PC-9 (cell line): Measurements from ENCODE around the gene SEMA4C. TPM values are rescaled to one million over a fixed set of nuclear protein-coding genes. Genes with fewer than 3 reads are reported as not detected.

Source experiments
- BruUV-seq: library from RNA; stranded (reverse); fragments of 400-500 nt; replicated peaks from 2 replicates; lab custom pipeline; 2021; lab: Mats Ljungman, UMichigan
- CTCF ChIA-PET: fragments of 300-600 bp; sonication (Branson Sonifier 250); formaldehyde crosslinking; loops from one replicate; lab custom pipeline; 2022; ENCODE audit warnings: antibody characterized with exemption; lab: Charles Lee
- POLR2A ChIA-PET: fragments of 300-600 bp; sonication (Branson Sonifier 250); formaldehyde crosslinking; loops from one replicate; lab custom pipeline; 2022; ENCODE audit warnings: antibody characterized with exemption; ENCODE audit not compliant: unreplicated experiment; lab: Charles Lee
- DNase-seq, 2 experiments: peaks; one replicate each; pipeline versions ENCODE4 v3.0.0 to v3.0.0-alpha.2; 2015 to 2022; ENCODE audit warnings: mixed read lengths in 1 of 2
- H2AFZ ChIP-seq: fragments of 200-600 bp; sonication (generic); 2 replicates; pipeline ENCODE4 v1.8.1; 2017; ENCODE audit warnings: antibody characterized with exemption
- H3F3A ChIP-seq: fragments of 200-600 bp; sonication (generic); 2 replicates; pipeline ENCODE4 v1.8.1; 2017; ENCODE audit warnings: antibody characterized with exemption, mild to moderate bottlenecking, low read depth; ENCODE audit not compliant: insufficient read depth
- H3K27ac ChIP-seq: fragments of 200-600 bp; sonication (generic); 2 replicates; pipeline ENCODE4 v1.6.1; 2016; ENCODE audit warnings: mixed run types
- H3K27me3 ChIP-seq: fragments of 200-600 bp; sonication (generic); 2 replicates; pipeline ENCODE4 v1.6.1; 2016; ENCODE audit warnings: low read depth, mixed run types; ENCODE audit not compliant: insufficient read depth
- H3K36me3 ChIP-seq: fragments of 200-600 bp; sonication (generic); 2 replicates; pipeline ENCODE4 v1.6.1; 2016; ENCODE audit warnings: low read depth, mixed run types
- H3K4me1 ChIP-seq: fragments of 200-600 bp; sonication (generic); replicated peaks from 2 replicates; pipeline ENCODE4 v1.6.1; 2016; ENCODE audit warnings: mixed run types; ENCODE audit not compliant: insufficient read depth
- H3K4me2 ChIP-seq: fragments of 200-600 bp; sonication (generic); 2 replicates; pipeline ENCODE4 v1.6.1; 2017; ENCODE audit warnings: mixed run types
- H3K4me3 ChIP-seq: fragments of 200-600 bp; sonication (generic); 2 replicates; pipeline ENCODE4 v1.6.1; 2016; ENCODE audit warnings: mixed run types
- H3K79me2 ChIP-seq: fragments of 200-600 bp; sonication (generic); 2 replicates; pipeline ENCODE4 v1.6.1; 2017; ENCODE audit warnings: low read depth, mixed run types
- H3K9me2 ChIP-seq: fragments of 200-600 bp; sonication (generic); 2 replicates; pipeline ENCODE4 v1.8.1; 2017; ENCODE audit warnings: mild to moderate bottlenecking; ENCODE audit not compliant: insufficient read depth
- H3K9me3 ChIP-seq: fragments of 200-600 bp; sonication (generic); 2 replicates; pipeline ENCODE4 v1.8.1; 2016; ENCODE audit warnings: low read depth; ENCODE audit not compliant: insufficient read depth
- H4K20me1 ChIP-seq: fragments of 200-600 bp; sonication (generic); 2 replicates; pipeline ENCODE4 v1.8.1; 2017; ENCODE audit not compliant: insufficient read depth
- CTCF ChIP-seq: fragments of 200-600 bp; sonication (generic); conservative IDR thresholded peaks from 2 replicates; pipeline ENCODE4 v1.6.1; 2017; ENCODE audit warnings: mixed run types, antibody characterized with exemption, mild to moderate bottlenecking, moderate library complexity
- EZH2 ChIP-seq: fragments of 200-600 bp; sonication (generic); IDR thresholded peaks from 2 replicates; pipeline ENCODE4 v1.8.0; 2017; ENCODE audit warnings: antibody characterized with exemption, low read depth
- intact Hi-C: fragments of 100-400 bp; cut with micrococcal nuclease; formaldehyde crosslinking; loops from one replicate; pipeline ENCODE4 v1.10.0; 2022; ENCODE audit not compliant: unreplicated experiment
- total RNA-seq: library from RNA; stranded (reverse); gene quantifications from 2 replicates; pipeline ENCODE4 v1.2.3, GENCODE V29; 2021

The SEMA4C gene
- total RNA-seq, 1 experiment from 2014 or later: 52.8 TPM

GRCh38 chr2:96817882-96818281 lies 52.0 kb downstream of the SEMA4C start:
- peaks cover 12% of the 10 kb centered on the region for H3F3A ChIP-seq
- ChIA-PET POLR2A (no interaction called here), CTCF (interaction anchor here (0.6 kb wide), 1 partner anchor 40 kb away, joined by 5 read pairs; the partner anchor contains the start of gene ANKRD39)
- no peaks in the 10 kb centered on the region for H3K9me2 ChIP-seq
- no peak for TF ChIP-seq EZH2
- TF ChIP-seq CTCF: no peak
- intact Hi-C loops: loop anchor here (2.0 to 5.0 kb wide), 4 partner anchors 55 to 295 kb away; partner anchors contain the start of gene ANKRD36
- peaks cover 28% of the 10 kb centered on the region for H4K20me1 ChIP-seq
- no peaks in the 10 kb centered on the region for H3K9me3 ChIP-seq
- peaks cover 45% of the 10 kb centered on the region for H3K79me2 ChIP-seq
- no peak overlapping the region for H2AFZ ChIP-seq
- no peak overlapping the region for H3K27ac ChIP-seq
- TSS peak; percentile 39 for BruUV-seq
- H3K4me3 ChIP-seq: peak overlapping the region; percentile 80
- H3K36me3 ChIP-seq: 0 out of 2 replicates have a peak, but pooled peaks cover 4% of the 10 kb centered on the region
- DNase-seq: no peak
- H3K4me2 ChIP-seq: peak overlapping the region; percentile 99
- H3K4me1 ChIP-seq: peaks cover 26% of the 10 kb centered on the region
- no peaks in the 10 kb centered on the region for H3K27me3 ChIP-seq

GRCh38 chr2:96816836-96817702 lies 52.8 kb downstream of the SEMA4C start:
- CTCF ChIA-PET: interaction anchor here (0.8 kb wide), 1 partner anchor 263 kb away, joined by 5 read pairs; no protein-coding TSS in a partner anchor

More at GRCh38 chr2:96816836-96817702, 52.8 kb downstream of the SEMA4C start:
- no peak overlapping the region for H3K27ac ChIP-seq
- peaks cover 44% of the 10 kb centered on the region for H3K79me2 ChIP-seq
- BruUV-seq: no TSS peak
- H3K4me3 ChIP-seq: peak overlapping the region; percentile 80
- DNase-seq: peak in 1 of 2 experiments; percentile 19
- H4K20me1 ChIP-seq: peaks cover 28% of the 10 kb centered on the region
- intact Hi-C loops: loop anchor here (1.0 to 5.0 kb wide), 7 partner anchors 15 to 296 kb away; partner anchors contain the start of genes ANKRD36 and ANKRD39
- H3K9me3 ChIP-seq: no peaks in the 10 kb centered on the region
- POLR2A ChIA-PET: no interaction called here
- 0 out of 2 replicates have a peak, but pooled peaks cover 4% of the 10 kb centered on the region for H3K36me3 ChIP-seq
- H3K4me1 ChIP-seq: peaks cover 26% of the 10 kb centered on the region
- peaks cover 12% of the 10 kb centered on the region for H3F3A ChIP-seq
- H2AFZ ChIP-seq: peak overlapping the region; percentile 61; the same call in 1 of the 2 replicates
- TF ChIP-seq CTCF (no peak), EZH2 (no peak)
- no peaks in the 10 kb centered on the region for H3K9me2 ChIP-seq
- peak overlapping the region; percentile 99 for H3K4me2 ChIP-seq
- no peaks in the 10 kb centered on the region for H3K27me3 ChIP-seq
